Measurements from ENCODE around the gene KREMEN2.

Gene KREMEN2

DNA sequence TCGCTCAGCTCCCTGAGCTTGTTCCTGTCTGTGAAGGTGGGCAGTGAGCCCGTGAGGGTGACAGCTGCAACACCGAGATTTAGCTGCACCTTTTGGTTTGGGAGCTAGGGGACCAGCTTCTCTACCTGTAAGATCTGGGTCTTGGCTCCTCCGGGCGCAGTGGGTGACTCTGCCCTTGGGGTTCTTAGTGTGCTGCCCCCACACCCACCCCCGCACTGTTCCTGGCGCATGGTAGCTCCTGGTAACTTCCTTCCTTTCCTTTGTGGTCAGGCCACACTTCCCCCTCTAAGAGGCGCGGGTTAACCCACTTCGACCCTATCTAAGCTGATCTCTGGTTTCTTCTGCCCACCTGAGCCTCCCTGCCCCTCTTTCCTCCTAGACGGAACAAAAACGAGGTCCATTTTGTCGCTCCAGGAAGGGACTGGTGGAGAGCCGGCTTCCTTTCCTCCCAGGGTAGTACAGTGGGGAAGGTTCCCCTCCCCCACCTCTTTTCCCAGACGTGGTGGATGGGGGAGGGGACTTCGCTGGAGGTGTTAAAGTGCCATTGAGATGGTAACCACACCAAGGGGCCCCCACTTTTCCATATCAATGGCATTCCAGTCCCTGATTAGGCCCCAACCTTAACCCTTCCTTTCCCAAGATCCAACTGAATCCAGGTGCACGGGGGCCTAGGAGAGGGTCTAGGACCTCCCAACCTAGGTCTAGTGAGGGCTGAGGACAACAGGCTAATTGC lies 44.0 kb downstream of the KREMEN2 start:
- DNase-seq, result no peak

DNA sequence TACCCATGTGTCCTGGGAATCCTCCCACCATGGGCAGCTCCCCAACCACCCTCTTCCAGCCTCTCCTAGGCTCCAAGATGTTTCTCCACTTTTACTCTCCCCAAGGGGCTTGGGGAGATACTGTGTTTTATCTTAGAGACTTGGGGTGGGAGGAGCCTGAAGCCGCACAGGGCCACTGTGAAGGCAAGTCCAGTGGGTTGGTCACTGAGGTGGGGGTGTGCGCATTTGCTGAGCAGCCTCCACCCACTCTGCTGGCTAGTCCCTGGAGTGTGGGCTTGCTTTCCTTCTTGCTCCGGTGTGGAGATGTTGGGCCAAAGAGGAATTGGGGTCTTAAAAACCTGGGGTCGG lies 44.6 kb downstream of the KREMEN2 start:
- DNase-seq, result no peak

DNA sequence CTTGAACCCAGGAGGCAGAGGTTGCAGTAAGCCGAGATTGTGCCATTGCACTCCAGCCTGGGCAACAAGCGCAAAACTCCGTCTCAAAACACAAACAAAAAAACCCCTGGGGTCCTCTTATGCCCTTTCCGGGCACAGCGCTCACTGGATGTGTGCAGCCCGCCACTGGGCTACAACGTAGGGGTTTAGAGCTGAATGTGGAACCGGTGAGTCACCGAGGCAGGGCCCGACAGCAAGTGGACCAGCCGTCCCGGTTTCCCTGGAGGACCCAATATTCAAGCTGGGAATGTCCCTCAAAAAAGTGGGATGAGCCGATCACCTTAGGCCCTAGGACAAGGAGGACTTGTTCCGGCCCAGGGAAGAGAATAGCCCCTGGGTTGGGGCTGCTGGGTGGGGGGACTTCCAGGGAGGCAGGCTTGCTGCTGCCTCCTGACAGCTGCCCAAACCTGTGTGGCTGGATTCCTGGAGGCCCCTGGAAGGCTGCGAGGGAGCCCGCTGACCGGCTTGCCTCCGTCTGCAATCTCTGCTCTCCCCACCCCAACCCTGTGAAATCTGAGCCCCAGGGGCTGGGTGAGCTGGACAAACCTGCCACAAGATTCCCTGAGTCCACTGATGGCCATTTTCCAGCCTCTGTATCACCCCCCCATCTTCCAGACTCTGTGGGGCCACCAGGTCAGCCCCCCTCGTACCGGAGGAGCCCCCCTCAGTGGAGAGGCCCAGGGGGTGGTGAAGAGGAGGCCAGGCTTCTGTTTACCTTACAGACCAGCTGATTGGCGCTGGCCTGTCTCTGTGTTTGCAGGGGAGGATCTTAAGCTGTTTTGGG lies 45.7 kb downstream of the KREMEN2 start:
- no peak for DNase-seq

DNA sequence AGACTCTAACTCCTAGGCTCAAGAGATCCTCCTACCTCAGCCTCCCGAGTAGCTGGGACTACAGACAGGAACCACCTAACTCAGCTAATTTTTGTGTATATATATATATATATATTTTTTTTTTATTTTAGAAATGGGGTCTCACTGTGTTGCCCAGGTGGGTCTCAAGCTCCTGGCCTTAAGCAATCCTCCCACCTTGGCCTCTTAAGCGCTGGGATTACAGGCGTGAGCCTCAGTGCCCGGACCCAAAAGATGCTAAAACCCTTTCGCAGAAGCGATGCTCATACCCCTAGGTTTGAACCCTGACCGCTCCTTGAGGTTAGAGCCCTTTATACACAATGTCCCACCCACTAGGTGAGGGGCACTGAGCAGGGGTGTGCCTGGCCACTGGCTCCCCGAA lies 46.4 kb downstream of the KREMEN2 start:
- no peak for DNase-seq

DNA sequence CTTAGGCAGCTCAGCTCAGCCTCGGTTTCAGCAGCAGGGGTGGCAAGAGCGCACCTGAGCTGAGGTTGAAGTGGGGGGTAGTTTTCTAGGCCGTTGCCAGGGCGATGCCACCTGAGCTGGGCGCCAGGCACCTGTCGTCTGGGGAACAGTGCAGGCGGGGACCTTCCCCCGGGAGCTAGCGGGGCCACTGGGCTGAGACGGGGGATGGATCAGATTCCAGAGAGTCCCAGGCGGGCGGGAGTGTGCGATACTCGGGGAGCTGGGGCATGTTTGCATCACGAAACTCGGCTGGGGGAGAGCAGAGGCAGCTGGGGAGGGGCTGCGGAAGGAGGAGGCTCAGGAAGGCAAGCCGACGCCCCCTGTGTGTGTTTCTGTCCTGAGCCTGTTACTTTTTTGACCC lies 48.2 kb downstream of the KREMEN2 start:
- DNase-seq, result peak in 1 of 2 experiments; percentile 45

DNA sequence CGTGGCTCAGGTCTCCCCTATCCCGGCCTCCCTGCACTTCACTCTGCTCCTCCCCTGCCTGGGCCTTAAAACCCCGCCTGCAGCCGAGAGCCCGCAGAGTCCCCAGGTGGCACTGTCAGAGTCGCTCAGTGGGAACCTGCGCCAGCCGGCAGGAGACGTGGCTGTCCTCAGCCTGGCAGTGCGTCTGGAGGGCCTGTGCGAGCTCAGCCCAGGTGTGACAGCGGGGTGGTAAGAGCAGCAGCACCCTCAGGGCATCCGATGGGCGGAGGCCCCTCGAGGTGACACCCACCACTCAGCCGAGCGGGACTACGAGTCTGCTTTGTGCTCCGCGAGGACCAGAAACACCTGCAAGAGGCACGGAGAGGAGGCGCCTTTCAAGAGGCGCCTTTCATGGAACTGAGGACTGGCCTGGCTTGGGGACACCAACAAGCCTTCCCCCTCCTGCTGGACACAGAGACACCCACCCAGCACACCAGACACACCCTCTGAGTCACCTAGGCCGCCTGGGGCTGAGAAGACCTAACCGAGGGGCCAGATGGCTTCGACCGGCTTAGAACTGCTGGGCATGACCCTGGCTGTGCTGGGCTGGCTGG lies 48.8 kb downstream of the KREMEN2 start, which contains the start of gene CLDN9:
Gene CLDN9, plus strand, starts transcription at position 96 of the 593 bp plus-strand sequence. Its CDS starts 440 bp downstream, at position 536.
- DNase-seq, result peak; percentile 16 to 53

DNA sequence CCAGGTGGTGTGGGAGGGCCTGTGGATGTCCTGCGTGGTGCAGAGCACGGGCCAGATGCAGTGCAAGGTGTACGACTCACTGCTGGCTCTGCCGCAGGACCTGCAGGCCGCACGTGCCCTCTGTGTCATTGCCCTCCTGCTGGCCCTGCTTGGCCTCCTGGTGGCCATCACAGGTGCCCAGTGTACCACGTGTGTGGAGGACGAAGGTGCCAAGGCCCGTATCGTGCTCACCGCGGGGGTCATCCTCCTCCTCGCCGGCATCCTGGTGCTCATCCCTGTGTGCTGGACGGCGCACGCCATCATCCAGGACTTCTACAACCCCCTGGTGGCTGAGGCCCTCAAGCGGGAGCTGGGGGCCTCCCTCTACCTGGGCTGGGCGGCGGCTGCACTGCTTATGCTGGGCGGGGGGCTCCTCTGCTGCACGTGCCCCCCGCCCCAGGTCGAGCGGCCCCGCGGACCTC lies 49.4 kb downstream of the KREMEN2 start:
- DNase-seq, result no peak

DNA sequence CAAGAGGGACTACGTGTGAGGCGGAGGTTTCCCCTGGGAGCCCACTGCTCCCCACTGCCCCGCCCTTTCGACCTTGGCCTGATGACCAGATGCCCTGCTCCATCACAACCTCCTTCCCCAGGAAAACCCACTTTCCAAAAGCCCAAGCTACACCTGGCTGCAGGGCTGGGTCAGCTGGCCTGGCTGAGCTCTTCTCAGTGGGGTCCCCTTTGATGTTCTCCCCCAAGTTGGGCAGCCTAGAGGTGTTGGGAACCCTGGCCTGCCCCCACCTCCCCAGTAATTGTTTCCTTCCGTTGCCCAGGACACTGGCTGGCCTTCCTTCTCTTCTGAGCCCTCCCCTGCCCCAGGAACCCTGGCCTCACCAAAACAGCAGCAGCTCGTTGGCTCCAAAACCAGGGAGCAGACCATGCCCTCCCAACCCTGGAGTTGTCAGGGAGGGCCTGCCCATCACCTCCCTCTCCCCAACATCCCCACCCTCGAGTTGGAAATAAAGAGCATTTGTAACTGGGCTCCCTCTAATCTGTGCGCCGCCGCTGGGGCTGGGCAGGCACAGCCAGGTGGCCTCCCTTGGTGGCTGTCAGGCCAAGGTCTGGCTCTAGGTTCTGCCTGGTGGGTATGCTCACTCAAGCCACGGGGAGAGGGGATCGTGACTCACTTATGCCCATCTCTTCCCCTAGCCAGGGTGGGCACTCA lies 50.1 kb downstream of the KREMEN2 start:
- DNase-seq, result no peak

DNA sequence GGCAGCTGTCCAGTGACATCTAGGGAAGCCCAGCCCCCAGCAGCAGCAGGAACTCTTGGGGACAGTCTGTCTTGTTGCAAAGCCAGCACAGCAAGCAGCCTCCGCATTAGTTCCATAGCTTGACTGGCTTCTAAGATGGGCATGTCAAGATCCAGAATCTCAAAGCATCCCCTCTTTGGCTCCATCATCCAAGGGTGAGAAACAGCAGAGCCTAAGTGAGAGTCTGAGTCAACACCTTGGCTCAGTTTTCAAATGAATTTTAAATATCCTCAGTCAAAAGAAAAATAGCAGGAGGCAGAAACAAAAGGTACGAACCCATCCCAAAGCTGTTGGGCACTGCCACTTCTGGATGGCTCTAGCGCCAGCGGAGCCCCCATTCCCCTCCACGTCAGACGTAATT lies 50.9 kb downstream of the KREMEN2 start:
- no peak for DNase-seq

DNA sequence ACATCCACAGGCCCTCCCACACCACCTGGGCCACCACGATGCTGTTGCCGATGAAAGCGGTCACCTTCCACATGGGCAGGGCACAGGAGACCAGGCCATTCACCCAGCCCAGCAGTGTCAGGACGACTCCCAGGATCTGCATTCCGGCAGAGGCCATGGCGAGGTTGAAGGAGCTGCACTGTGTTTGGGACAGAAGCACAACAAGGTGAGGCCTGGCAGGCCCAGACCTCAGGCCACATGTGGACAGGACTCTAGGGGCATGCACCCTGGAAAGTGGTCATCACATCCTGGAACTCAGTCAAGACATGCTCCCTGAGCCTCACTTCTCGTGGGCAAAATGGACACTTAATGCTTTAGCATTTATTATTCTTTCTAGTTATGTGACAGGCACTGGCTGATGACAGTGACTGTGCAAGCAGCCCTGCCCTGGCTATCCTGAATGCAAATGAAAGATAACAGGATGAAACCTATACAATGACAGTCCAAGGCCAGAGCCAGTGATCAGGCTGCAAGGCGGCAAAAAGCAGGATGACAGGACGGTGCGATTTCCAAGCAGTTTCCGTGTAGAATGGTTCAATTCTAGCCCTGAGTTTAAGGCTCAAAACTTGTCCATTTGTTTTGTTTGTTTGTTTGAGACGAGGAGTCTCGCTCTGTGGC lies 51.9 kb downstream of the KREMEN2 start:
- DNase-seq, result no peak

DNA sequence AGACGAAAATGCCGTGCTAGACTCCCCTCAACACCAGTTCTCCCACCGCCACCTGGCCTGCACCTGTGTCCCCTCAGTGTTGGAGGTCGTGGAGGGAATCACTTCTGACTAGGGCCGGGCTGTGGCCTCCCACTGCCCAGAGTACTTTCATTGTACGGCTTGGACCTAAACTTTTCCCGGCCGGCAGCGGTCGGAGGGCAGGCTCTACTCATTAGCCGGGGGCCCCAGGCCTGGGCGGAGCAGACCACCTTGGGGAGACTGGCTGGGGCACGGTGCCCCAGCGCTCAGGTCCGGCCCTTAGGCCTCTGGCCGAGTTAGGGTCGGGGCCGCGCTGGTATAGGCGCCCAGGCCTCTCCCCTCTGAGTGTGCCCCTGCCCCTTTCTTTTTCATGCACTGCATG lies 53.3 kb downstream of the KREMEN2 start:
- DNase-seq, result no peak
